ENCODE measurements around the gene MYO18A.
"Not testable (repeated sequence)": the region's sequence is repeated elsewhere in the genome, so short reads cannot be mapped to it uniquely, and the experiment has no call there.

MYO18A gene

GRCh38 chr17:29195465-29196081 is 15.4 kb upstream of the MYO18A start:
- FAIRE-seq = no peak

- FAIRE-seq = no peak
Measured at GRCh38 chr17:29194669-29195068, 14.5 kb upstream of the MYO18A start.

GRCh38 chr17:29193146-29193545 is 12.9 kb upstream of the MYO18A start:
- FAIRE-seq = no peak

DNA sequence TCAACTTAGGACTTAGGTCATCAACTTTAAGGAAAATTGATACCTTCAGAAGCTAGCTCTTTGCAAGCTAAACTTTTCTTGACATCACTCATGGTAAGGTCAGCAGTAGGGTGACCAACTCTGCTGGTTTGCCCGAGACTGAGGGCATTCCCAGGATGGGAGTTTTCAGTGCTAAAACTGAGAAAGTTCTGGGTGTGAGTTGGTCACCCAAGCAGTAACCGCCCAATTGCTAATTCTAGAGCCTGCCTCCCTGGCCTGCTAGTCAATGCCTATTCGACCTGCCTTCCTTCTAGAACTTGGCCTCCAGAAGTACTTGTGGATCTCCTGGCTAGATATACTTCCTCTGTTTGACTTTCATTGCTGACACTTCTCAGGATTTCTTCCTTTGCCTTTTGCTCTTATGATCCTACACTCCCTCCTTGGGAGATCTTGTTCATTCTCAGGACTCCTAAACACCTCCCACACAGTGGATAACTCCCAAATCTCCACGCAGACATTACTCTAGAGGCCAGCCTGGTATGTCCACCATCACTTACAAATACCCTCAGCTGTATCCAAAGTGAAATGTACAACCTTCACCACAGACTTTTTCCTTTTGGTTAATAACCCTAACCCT is 10.5 kb upstream of the MYO18A start:
- no peak for FAIRE-seq

DNA sequence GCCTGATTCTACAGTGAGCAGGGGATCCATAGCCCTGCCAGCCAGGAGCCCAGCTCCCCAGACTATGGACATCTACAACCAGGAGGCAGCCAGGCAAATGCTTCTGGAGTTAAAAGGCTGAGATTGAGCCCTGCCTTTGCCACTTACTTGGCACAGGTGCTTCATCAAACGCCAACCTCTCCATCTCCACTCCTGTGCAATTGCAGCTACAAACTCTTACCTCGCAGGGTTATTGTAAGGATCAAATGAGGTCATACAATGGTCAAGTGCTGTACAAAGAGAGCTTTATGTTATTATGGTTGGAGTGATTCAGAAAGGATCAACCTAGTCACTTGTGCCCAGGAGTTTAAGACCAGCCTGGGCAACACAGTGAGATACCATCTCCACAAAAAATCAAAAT is 9.8 kb upstream of the MYO18A start:
- no peak for FAIRE-seq

DNA sequence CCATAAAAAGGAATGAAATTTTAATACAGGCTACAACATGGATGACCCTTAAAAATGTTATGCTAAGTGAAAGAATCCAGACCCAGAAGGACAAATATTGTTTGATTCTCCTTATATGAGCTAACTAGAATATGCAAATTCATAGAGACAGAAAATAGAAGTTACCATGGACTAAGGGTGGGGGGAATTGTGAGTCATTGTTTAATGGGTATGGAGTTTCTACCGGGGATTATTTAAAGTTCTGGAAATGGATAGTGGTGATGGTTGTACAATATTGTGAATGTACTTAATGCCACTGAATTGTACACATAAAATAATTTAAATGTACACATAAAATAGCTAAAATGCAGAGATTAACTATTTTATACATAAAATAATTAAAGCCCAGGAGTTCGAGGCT is 9.2 kb upstream of the MYO18A start:
- FAIRE-seq = no peak

DNA sequence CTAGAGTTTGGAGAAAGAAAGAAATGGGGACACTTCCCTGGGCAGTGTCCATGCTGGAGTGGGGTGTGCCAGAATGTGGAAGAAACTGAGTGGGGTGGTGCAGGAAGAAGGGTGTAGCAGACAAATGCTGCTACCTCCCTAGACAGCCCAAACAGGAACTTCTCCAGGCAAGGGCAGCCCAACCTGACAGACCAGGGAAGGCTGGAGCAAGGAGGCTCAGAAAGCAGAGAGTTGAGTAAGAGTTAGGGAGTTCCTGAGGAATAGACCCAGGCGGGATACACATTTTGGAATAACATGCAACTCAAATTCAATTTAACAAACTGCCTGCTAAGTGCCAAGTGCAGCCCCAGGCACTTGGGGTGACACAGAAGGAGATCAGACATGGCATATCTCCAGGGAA is 1.0 kb upstream of the MYO18A start:
- no peak for FAIRE-seq

DNA sequence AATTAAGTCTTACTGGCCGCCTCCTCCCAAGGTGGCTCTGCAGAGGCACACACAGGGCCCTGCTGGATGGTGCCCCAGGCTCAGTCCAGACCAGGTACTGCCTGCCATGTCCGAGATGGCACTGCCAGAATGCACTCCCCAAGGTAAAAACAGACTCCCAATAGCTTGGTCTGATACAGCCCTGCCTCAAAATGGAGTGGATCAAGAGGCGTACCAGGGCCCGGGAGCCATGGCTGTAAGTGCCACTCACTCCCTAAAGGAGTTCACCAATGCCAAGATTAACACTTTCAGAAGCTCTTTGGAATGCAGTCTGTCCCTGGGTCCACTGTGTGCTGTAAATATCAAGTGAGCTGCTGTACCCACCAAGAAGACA is 576 bp upstream of the MYO18A start:
- FAIRE-seq = no peak

DNA sequence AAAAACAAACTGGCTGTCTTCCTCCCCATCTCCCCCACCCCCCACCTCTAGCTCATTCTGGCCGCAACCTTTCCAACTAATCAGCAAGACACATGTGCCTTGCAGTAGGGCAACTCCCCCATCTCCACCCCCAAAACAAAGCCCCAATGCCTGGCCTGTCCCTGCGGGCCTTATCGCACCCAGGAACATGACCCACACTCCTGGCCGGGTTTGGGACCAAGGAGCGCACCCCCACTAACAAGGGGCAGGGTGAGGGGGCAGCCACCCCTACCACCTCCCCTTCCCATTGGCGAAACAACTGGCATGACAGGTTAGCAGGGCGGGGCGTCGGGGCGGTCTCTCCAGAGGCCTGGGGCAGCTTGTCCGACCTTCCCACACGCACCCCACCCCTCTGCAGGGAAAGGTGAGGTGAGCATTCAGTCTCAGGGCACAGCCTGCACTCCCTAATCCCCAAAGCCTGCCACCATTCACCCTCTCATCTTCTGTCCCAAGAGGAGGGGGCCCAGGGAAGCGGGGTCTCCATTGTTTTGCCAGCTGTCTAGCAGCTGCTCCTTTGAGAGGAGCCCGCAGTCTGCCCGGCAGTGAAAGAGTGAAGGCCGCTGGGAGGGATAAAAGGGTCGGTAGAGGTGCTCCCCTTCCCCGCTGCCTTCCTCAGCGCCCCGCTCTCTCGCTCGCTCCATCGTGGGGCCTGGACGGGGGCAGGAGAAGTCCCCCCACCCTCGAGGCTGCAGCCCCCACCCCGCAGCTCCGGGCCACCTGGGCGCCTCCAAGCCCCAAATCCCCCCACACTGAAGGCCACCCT is 765 bp downstream of the MYO18A start:
- FAIRE-seq = peak; percentile 88

DNA sequence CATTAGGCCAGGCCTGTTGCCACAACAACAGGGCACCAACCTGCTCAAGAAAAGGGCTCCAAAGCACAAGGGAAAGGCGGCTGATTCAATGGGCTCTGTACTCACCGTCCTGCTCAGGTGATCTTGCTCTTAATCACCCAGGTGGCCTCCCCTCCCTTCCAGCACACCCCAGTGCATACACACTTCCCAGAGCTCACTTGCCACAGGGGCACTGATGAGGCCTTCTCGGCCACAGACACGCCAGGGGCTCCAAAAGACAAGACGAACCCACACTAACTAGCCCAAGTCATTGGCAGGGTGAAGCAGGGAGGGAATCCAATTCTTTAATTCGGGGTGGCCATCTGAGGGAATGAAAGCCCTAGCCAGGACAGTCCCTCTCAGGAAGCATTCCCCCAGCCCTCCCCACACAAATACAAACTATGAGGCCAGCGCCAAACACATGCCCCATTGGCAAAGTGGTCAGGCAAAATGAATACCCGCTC is 1.4 kb downstream of the MYO18A start:
- FAIRE-seq = no peak

GRCh38 chr17:29177871-29178749 is 2.1 kb downstream of the MYO18A start:
- FAIRE-seq = no peak

DNA sequence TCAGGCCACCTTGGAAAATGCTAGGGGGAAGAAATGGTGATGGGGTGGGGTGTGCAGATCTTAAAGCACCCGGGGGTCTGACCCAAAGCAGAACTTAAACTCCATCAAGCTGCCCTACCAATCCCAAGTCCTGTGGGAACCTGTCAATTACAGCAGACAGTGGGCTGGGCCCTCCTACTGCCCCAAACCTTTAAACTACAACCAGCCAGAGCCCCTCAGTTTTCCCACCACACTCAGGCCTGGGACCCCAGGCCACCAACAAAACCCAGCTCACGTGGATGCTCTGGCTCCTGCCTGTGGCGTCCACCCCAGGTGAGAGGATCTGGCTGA is 2.7 kb downstream of the MYO18A start:
- FAIRE-seq = no peak

- FAIRE-seq = no peak
Measured at GRCh38 chr17:29176558-29177351, 3.4 kb downstream of the MYO18A start.

GRCh38 chr17:29175349-29175748 is 4.8 kb downstream of the MYO18A start:
- no peak for FAIRE-seq

DNA sequence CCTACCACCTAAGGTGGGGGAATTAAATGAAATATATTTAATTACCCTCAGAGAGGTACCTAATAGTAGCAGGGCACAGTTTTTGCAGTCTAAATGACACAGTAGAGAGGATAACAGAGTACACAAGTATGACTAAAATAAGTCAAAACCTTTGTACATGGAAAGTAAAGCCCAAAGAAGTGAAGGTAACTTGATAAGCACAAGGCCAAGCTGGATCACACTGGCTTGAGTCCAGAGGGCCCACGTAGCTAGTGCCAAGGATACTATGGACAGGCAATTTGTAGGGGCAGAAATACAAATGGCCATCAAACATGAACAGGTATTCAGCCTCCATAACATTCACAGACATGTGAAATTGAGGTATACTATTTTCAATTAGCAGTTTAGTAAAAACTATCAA is 7.6 kb downstream of the MYO18A start:
- no peak for FAIRE-seq

- no peak for FAIRE-seq
Measured at GRCh38 chr17:29170682-29171081, 9.5 kb downstream of the MYO18A start.

- FAIRE-seq = no peak
Measured at GRCh38 chr17:29169806-29170591, 10.2 kb downstream of the MYO18A start.

- not testable (repeated sequence) for FAIRE-seq
Measured at GRCh38 chr17:29168759-29169126, 11.5 kb downstream of the MYO18A start.

- FAIRE-seq = no peak
Measured at GRCh38 chr17:29168079-29168758, 12.0 kb downstream of the MYO18A start.

DNA sequence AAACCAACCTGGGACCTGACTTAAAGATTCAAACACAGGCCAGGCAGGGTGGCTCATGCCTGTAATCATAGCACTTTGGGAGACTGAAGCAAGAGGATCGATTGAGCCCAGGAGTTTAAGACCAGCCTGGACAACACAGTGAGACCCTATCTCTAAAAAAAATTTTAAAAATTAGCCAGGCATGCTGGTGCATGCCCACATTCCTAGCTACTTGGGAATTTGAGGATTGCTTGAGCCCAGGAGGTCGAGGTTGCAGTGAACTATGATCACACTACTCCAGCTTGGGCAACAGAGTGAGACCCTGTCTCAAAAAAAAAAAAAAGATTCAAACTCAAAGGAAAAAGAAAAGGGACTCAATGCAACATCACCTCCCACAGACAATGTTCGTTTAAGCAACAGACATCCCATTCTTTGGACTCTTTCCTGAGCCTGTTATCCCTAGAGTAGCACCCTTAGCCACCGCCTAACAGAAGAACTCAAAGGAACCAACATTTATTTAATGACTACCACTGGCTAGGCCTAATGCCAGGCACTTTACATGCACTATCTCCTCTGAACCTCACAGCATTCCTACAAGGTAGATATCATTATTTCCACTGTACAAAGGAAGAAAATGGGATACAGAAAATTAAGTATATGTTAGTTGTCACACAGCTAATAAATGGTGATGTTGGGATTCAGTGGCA is 12.7 kb downstream of the MYO18A start:
- FAIRE-seq = no peak
